Smooth muscle cell (in vitro differentiated cells): ENCODE results near the gene ITIH3. TPM values are rescaled to one million over a fixed set of nuclear protein-coding genes. Genes with fewer than 3 reads are reported as not detected.

Experiments
- DNase-seq: peaks from one replicate; lab custom pipeline; 2025; ENCODE audit not compliant: unreplicated experiment; lab: John Stamatoyannopoulos, UW
- H2AFZ ChIP-seq: fragments of 200-600 bp; sonication (generic); 2 replicates; pipeline ENCODE4 v1.6.0; 2016; ENCODE audit warnings: antibody characterized with exemption, low read depth, mild to moderate bottlenecking
- H3F3A ChIP-seq: fragments of 200-600 bp; sonication (generic); 2 replicates; pipeline ENCODE4 v1.6.0; 2017; ENCODE audit warnings: antibody characterized with exemption, low read depth
- H3K27ac ChIP-seq: fragments of 200-600 bp; sonication (generic); 2 replicates; pipeline ENCODE4 v1.5.1; 2016; ENCODE audit warnings: low read depth, mild to moderate bottlenecking
- H3K27me3 ChIP-seq: fragments of 200-600 bp; sonication (generic); 2 replicates; pipeline ENCODE4 v1.6.1; 2016; ENCODE audit warnings: low read depth, mild to moderate bottlenecking
- H3K36me3 ChIP-seq: fragments of 200-600 bp; sonication (generic); 2 replicates; pipeline ENCODE4 v1.5.1; 2016; ENCODE audit warnings: low read depth
- H3K4me1 ChIP-seq: fragments of 200-600 bp; sonication (generic); 2 replicates; pipeline ENCODE4 v1.5.1; 2016; ENCODE audit warnings: low read depth
- H3K4me2 ChIP-seq: fragments of 200-600 bp; sonication (generic); 2 replicates; pipeline ENCODE4 v1.6.0; 2016; ENCODE audit warnings: mild to moderate bottlenecking
- H3K4me3 ChIP-seq: fragments of 200-600 bp; sonication (generic); 2 replicates; pipeline ENCODE4 v1.5.1; 2016; ENCODE audit warnings: mild to moderate bottlenecking
- H3K79me2 ChIP-seq: fragments of 200-600 bp; sonication (generic); 2 replicates; pipeline ENCODE4 v1.6.0; 2016; ENCODE audit warnings: low read depth, mild to moderate bottlenecking
- H3K9ac ChIP-seq: fragments of 200-600 bp; sonication (generic); 2 replicates; pipeline ENCODE4 v1.6.0; 2016; ENCODE audit warnings: low read depth
- H3K9me3 ChIP-seq: fragments of 200-600 bp; sonication (generic); replicated peaks from 2 replicates; pipeline ENCODE4 v1.5.1; 2016; ENCODE audit warnings: low read depth
- H4K20me1 ChIP-seq: fragments of 200-600 bp; sonication (generic); 2 replicates; pipeline ENCODE4 v1.6.0; 2016; ENCODE audit warnings: low read depth
- CTCF ChIP-seq: fragments of 200-600 bp; sonication (generic); IDR thresholded peaks from 2 replicates; pipeline ENCODE4 v1.5.1; 2017; ENCODE audit warnings: borderline replicate concordance, mild to moderate bottlenecking, antibody characterized with exemption; ENCODE audit not compliant: insufficient read depth, poor library complexity, severe bottlenecking
- WGBS: methylation state at CpG from one replicate; pipeline ENCODE4 v1.1.7; 2016; ENCODE audit warnings: low lambda C conversion rate; 5-methylcytosine and 5-hydroxymethylcytosine counted together
- polyA plus RNA-seq: library from polyadenylated mRNA; unstranded; fragments of >200 nt; fragmentation: Nextera tagmentation; extraction: Ambion mirVana; gene quantifications from 2 replicates; pipeline ENCODE4 v1.2.1, GENCODE V29; 2016
- total RNA-seq: library from RNA; depleted of rRNA; stranded (reverse); fragments of >200 nt; gene quantifications from 2 replicates; pipeline ENCODE4 v1.2.3, GENCODE V29; 2014

Gene ITIH3
- total and polyA plus RNA-seq, 2 experiments from 2014 or later: not detected

- Histone ChIP-seq H3K27me3 (no peaks in the 10 kb centered on the region), H3K4me1 (no peaks in the 10 kb centered on the region), H3F3A (no peaks in the 10 kb centered on the region), H3K79me2 (no peaks in the 10 kb centered on the region), H4K20me1 (no peaks in the 10 kb centered on the region), H3K4me3 (no peak overlapping the region), H2AFZ (no peak overlapping the region), H3K27ac (no peak overlapping the region), H3K36me3 (no peaks in the 10 kb centered on the region), H3K9me3 (no peaks in the 10 kb centered on the region), H3K9ac (no peak overlapping the region), H3K4me2 (no peak overlapping the region)
- no peak for DNase-seq
- no peak for TF ChIP-seq CTCF
- 56% methylated on average over 9 of the region's 9 CpGs for WGBS
Observed at GRCh38 chr3:52827441-52827840, 32.8 kb downstream of the ITIH3 start.

- WGBS: 79% methylated on average over 10 of the region's 10 CpGs
Observed at GRCh38 chr3:52827866-52828376, 33.3 kb downstream of the ITIH3 start.

GRCh38 chr3:52829482-52829881 lies 34.9 kb downstream of the ITIH3 start:
- Histone ChIP-seq H3K27ac (no peak overlapping the region), H3K4me3 (no peak overlapping the region), H3F3A (no peaks in the 10 kb centered on the region), H3K4me1 (no peaks in the 10 kb centered on the region), H3K36me3 (no peaks in the 10 kb centered on the region), H3K27me3 (no peaks in the 10 kb centered on the region), H3K9ac (no peak overlapping the region), H4K20me1 (no peaks in the 10 kb centered on the region), H2AFZ (no peak overlapping the region), H3K9me3 (no peaks in the 10 kb centered on the region), H3K4me2 (no peak overlapping the region), H3K79me2 (no peaks in the 10 kb centered on the region)
- 91% methylated on average over 3 of the region's 3 CpGs for WGBS
- no peak for TF ChIP-seq CTCF
- DNase-seq: no peak

More at GRCh38 chr3:52827866-52828376, 33.3 kb downstream of the ITIH3 start:
- Histone ChIP-seq H3K27ac (no peak overlapping the region), H3K36me3 (no peaks in the 10 kb centered on the region), H3F3A (no peaks in the 10 kb centered on the region), H3K27me3 (no peaks in the 10 kb centered on the region), H3K4me2 (no peak overlapping the region), H3K4me1 (no peaks in the 10 kb centered on the region), H3K9me3 (no peaks in the 10 kb centered on the region), H2AFZ (no peak overlapping the region), H4K20me1 (no peaks in the 10 kb centered on the region), H3K4me3 (no peak overlapping the region), H3K9ac (no peak overlapping the region), H3K79me2 (no peaks in the 10 kb centered on the region)
- TF ChIP-seq CTCF: no peak
- DNase-seq: no peak

- Histone ChIP-seq H3K4me2 (no peak overlapping the region), H3K79me2 (no peaks in the 10 kb centered on the region), H2AFZ (no peak overlapping the region), H3K9me3 (no peaks in the 10 kb centered on the region), H3F3A (no peaks in the 10 kb centered on the region), H3K9ac (no peak overlapping the region), H3K27me3 (no peaks in the 10 kb centered on the region), H3K4me1 (no peaks in the 10 kb centered on the region), H3K27ac (no peak overlapping the region), H3K4me3 (no peak overlapping the region), H4K20me1 (no peaks in the 10 kb centered on the region), H3K36me3 (no peaks in the 10 kb centered on the region)
- DNase-seq: no peak
- WGBS: 93% methylated on average over 10 of the region's 10 CpGs
- TF ChIP-seq CTCF: no peak
Observed at GRCh38 chr3:52829906-52830463, 35.4 kb downstream of the ITIH3 start.
